ENCODE data around the gene INSC.

The INSC gene

DNA sequence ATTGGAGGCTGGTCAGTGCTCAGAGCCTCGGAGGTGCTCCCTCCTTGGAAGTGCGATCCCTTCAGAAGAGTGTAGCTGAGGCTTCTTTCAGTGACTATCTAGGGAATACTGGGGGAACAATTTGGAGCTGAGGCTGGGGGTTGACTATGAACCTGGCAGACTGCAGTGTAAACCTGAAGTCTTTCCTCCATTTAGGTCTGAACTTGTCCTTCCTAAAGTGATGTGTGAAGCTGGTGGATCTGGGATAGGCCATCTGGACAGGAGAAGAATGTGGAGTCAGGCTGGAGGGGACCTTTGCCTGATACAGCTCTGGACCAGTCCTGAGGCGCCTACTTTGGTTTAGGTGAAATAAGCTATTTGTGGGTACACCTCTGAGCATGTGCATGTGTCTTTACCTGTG, 3.5 kb upstream of the INSC start:
- no peak for DNase-seq

DNA sequence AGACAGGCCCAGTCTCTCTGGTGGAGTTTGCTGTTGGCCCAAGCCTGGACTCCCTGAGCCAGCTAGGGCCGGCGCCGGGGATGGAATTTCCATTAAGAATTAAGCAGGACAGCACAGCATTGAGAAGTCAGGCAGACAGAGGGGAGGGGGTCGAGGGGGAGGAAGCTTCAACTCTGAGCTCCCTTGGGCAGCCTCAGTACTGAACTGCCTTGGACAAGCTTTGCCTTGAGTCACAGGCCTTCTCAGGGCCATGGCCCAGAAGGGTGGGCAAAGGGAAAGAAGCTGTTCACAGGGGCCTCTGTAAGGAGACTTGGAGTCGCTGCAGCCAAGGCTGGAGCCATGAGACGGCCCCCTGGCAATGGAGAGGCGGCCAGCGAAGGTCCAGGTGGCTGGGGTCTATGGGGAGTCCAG, 2.6 kb upstream of the INSC start:
- no peak for DNase-seq

DNA sequence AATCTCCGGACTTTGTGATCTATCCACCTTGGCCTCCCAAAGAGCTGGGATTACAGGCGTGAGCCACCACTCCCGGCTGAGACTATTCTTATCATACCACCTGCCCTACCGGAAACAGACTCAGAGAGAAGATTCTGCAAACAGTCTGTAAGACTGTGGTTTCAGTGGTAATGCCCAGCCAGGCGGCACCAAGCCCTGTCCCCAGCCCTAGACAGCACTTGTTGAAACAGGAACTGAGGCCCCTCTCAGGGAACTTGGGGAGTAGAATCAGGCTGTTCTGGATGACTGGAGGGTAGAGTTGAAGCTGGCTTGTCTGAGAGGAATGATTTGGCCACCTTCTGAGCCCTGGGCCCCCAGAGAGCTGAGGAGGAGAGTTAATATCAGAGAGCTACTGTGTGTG, 1.3 kb upstream of the INSC start:
- DNase-seq = no peak

DNA sequence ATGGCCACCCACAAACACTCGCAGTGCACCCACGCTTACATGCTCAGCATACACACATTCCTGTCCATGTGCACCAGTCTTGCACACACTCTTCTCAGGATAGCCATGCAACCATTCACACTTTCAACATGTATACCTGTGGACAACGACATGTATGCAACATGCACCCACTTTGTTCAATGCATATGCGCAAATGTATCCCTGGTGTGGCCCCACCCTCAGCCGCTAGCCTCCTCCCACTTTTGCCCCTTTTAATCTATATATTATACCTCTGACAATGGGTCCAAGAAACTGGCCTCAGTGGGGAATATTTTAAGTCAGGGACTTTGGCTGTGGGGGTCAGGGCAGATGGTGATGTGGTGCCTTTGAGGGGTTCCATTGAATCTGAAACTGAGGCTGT, 963 bp downstream of the INSC start:
- no peak for DNase-seq

DNA sequence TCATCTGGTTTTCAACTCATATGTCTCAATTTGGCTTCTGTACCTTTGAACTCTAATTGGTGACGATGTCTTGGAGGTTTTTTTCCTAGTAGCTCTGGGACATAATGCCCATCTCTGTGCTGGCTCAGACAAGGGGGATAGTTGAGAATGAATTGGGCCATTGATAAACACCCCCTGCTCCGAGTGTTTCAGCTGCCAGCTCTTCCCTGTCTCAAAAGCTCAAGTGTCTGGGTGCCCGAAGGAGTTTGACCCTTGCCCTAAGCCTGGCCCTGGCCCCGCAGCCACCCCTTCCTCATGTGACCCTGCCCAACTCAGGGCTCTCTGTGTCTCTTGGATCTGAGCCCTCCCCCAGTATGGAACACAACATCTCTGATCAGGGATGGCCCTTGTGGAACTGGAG, 3.0 kb downstream of the INSC start:
- no peak for DNase-seq

DNA sequence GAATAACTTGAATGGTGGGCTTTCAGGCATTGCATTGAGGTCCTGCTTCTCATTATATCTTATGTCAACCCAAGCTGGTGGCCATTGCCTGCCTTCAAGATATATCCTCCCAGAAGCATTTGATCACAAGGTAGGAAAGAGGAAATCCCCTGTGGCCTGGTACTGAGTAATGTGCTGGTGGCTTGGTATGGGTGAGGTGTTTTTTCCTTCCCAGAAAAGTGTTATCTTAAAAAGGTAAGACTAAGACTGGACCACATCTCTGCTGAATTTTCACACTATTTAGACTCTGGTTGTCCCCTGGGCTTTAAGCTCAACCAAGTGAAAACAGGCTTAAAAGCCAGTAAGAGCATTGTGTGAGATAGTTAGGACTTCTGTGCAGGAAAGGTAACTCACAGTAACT, 3.7 kb downstream of the INSC start:
- DNase-seq = no peak

DNA sequence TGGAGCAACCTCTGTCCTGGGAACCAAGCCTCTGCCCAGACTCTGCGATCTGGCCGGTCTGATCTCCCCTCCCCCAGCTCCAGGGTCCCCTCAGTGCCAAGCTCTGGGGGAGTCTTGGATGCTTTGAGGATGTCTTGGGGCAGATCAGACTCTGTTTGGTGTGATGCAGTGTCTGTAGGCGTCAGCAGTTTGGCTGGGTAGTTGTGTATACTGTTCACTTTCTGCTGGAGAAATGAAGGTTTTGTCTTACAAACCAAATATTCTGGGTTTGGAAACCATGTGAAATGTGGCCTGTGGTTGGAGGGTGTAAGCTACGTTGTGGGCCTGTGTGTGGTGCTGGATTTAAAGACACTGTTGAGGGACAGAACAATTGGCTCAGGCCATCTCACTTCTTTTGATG, 4.6 kb downstream of the INSC start:
- no peak for DNase-seq

DNA sequence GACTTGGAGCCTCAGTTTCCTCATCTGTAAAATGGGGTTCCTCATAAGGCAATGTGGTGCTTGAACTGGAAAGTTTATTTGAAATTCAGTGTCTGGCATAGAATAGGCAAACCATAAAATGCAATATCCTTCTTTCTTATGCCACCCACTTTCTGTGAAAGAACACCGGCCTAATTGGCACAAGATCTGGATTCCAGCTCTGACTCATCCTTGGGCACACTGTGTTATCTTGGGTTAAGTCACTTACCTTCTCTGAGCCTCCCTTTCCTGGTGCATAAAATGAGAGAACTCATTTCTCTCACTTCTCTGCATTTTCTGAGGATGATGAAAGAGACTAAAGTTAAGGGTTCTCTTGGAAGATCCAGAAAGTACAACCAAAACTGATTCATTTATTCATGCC, 5.1 kb downstream of the INSC start:
- DNase-seq = no peak

DNA sequence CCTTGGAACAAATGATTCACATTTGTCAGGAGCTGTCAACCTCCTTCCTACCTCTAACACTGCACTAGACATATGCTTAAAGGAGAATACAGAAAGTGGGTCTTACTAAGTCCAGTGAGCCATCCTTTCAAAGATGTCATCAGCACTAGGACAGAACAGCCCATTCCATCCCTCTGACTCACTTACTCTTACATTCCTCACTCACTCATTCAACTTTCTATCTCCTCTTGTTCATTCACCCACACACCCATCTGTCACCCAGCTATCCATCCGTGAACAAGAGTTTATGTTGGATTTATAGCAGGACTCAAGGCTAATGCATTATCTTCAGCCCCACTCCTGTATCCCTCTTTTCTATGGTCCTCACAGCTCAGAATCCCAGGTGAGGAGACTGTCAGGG, 9.1 kb downstream of the INSC start:
- no peak for DNase-seq

DNA sequence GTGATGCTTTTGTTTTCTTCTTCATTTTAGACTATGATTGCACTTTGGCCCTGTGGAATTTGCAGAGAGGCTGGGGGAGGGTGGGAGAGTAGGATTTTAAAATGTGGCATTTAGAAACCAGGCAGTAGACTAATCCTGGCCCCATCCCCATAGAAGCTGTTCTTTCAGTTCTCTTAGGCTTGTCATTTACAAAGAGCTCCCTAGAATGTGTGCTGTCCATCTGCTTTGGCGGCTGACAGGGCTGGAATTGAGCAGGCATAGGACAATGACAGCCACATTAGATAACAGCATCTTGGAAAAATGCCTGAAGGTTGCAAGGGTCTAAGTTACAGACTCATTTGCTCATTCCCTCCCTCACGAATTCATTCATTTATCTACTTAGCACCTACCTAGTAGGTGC, 9.8 kb downstream of the INSC start:
- no peak for DNase-seq

DNA sequence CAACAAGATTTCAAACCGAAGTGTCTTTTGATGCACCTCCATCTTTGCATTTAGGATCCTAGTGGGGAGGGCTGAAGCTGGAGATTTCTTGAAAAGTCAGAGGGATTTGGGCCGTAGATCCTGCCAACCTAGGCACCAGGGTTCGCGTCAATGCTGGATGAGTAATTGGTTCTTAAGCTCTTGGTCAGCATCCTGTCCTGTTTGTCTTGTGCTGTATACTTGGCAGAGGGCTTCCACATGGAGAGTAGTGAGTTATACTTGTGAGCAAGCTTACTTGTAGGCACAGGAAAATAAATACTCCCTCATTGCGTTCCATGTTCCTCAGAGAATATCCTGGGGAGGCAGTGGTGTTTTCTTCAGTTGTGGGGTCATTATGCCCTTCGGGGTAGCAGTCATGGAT, 12.6 kb downstream of the INSC start:
- DNase-seq = no peak

DNA sequence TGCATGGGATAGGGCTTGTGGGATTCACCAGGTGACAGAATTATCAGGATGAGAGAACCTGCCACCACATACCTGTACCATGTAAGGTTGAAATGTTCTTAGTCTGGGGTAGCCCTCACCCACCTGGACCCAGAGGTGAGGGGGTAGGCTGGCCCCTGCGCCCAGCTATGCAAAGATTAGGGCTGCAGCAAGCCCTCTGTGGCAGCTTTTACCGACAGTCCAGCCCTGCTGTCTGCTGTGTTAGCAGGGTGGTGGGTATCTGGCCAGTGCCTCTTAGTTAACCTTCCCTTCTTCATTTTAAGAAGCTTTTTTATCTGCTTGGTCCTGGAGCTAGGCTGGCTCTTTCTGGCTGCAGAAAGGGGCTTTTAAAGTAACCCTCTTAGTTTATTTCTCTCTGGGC, 13.9 kb downstream of the INSC start:
- no peak for DNase-seq

DNA sequence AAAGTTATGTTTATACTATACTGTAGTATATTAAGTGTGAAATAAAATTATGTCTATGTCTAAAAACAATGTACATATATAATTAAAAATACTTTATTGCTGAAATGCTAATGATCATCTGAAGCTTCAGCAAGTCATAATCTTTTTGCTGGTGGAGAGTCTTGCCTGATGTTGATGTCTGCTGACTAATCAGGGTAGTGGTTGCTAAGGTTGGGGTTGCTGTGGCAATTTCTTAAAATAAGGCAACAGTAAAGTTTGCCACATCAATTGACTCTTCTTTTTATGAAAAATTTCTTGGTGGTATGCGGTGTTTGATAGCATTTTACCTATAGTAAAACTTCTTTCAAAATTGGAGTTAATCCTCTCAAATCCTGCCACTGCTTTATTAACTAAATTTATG, 21.4 kb downstream of the INSC start:
- DNase-seq = no peak

DNA sequence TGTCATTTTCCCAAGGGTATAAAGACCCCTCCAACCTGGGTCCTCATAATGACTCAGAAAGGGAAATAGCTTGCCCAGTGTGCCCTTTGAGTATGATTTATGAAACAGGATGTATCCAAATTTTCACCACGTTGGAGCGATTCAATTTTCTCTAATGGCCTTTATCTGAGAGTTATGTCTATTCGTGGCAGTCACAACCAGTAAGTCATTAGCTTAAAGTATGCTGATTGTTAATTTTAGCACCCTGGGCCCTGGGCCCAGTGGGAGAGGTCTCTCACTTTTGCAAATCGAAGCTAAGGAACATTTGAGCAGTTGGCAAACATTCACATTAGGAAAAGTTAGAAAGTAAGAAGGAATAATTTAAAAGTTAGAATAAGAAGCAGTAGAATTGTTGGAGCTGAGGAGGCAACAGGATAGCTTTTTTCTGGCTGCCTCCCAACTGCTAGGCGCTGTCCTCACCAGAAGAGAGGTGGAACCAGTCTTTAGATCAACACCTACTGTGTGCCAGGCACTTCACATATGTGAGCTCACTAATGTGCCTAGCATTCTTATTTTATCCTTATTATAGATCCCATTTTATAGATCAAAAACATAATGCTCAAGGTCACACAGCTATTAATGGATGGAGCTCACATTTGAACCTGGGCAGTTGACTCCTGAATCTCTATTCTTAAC, 24.5 kb downstream of the INSC start:
- DNase-seq = no peak

DNA sequence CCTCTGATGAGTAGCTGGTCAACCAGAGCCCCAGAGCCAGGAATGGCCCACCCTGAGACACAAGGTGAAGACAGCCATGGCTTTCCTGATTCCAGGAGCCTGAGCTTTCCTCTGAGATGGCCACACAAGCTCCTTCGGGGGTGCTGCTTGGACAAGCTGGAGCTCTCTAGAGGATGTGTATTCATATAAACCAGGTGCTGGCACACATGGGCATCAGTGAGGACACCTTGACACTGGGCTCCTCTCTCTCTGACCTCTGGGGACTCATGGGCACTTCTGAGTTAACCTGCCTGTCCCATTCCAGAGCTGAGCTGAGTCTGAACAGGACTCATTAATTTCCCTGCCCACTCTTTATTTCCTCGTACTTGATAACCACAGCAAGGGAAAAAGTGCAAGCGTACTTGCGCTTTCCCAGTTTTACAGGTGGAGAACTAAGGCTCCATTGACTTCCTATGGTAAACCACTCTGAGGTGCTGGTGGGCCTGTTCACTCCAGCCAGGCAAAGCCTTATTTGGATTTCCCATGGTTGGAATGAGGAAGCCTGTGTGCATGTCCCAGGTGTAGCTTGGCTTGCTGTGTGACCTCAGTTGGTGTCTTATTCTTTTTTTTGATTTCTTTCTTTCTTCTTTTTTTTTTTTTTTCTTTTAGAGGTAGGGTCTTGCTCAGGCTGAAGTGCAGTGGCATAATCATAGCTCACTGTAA, 25.4 kb downstream of the INSC start:
- no peak for DNase-seq

DNA sequence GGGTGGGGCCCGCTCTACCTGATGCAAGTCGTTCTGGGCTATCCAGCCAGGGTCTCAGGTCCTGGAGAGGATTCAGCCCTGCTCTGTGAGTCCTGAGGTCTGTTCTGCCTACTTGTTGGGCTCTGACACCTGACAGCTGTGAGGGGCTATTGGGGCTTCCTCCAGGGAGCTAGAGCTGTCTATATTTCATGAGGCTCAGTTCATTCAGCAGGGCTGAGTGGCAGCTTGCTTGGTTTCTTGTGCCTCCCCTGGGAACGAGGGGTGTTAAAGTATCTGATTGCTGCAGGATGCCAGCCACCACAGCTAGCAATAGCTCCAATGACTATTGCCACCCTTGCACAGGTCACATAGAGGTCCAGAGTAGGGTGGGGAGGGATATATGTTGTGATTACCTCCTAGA, 26.7 kb downstream of the INSC start:
- no peak for DNase-seq

DNA sequence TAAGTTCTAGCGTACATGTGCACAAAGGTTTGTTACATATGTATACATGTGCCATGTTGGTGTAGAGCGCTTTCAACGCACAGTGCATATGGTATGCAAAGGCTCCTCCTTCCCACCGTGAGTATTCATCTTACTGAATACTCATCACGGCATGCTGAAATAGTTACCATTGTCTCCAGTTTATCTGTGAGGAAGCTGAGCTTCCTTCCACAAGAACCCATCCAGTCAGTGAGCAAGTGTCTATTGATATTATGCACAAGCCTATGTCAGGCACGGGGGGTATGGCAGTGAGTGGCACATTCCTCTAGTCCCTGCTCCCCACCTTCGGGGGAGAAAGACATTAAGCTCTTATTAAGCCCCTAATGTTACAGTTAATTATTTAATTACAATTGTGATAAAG, 28.1 kb downstream of the INSC start:
- DNase-seq = no peak

DNA sequence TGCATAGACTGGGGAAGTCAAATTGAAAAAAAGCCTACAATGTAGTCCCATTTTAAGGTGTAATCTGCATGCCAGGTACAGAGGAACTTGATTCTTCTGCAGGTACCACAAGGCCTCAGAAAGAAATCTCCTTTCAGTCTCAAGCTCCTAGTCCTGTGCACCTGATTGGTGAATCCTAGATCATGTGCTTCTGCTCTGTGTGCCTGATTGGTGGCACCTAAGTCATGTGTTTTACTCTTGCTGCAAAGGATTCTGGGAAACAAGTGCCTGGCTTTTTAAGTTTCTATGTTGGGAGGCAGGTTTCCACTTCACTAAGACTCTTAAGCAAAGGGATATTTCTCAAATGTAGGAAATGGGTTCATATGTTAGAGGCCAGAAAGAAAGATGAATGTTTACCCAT, 29.1 kb downstream of the INSC start:
- no peak for DNase-seq

DNA sequence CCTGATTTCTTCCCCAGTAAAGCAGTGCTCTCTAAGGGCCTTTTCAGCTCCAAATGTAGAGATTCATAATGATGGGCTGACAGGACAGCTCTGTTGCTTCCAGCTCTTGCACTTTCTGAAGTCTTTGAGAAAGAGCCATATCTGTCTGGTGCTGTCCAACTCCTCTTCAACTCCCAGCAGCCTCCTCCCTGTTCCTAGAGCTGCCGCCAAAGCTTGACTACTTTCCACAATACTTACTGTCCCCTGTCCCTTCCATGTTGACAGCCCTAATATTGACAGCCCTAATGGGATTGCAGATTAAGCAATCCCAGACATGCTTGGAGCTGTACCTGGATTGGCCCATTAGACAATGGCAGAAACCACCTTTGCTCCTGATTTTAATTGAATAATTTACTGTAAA, 29.6 kb downstream of the INSC start:
- DNase-seq = no peak

DNA sequence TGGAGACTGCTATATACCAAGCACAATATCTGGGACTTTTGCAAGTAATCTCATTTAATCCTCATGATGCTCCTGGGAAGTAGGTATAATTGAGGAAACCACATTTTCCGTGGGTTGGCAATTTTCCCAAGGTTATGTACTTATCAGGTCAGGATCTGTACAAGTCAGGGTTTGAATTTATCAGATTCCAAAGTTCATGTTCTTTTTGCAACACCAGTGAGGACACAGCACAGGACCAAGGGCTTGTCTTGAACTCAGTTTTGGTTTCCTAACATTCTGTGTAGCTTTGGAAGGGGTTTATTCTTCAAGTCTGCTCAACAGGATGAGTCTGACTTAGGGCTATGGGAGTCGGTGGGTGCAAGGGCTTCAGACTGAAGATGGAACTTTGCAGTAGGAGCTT, 30.4 kb downstream of the INSC start:
- DNase-seq = no peak

DNA sequence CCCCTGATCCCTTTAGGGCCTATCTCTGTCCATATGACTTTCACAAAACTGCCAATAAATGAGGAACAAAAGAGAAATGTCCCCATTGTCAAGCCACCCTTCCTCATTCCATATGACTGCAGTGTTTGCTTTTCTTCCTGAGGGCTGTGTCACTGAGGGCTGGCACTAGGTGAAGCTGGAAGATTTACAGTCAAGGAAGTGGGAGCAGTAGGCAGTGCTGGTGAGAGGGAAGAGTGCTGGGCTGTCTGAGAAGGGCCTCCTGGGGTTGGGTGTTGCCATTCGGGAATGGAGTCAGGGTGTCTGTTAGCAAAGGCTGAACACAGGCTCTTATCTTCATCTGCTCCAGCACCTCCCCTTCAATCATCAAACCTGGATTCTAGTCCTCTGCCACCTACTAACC, 30.9 kb downstream of the INSC start:
- peak; percentile 19 for DNase-seq

DNA sequence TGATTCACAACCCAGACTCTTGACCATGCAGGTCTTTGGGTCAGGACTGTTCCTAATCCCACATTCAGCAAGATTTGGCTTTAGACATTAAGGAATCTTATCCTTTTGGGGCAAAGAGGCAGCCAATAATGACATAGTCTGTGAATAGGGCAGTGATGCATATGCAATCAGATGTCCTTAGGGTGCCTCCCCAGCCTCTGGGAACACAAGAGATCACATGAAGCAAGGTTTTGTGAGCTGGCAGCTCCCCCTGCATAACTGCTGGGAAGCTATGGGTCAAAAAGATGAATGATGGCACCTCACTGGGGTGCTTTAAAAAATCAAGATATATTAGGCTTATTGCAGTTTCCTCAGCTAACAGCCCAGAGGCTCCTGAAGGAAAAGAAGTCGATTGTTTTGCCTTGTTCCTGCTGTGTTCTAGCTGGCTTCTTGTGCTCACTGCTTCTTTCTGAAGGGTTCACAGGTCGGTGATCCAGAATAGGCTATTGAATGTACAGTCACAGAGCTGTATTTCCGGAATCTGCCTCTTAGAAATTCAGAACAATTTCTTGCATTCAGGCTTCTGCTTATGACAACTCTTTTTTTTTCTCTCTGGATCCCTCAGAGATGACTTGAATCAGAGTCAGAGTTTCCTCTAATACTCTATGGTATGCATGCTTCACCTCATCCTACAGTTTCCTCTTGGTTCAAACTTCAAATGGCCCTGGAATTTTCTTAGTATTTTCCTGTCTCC, 31.7 kb downstream of the INSC start:
- no peak for DNase-seq

DNA sequence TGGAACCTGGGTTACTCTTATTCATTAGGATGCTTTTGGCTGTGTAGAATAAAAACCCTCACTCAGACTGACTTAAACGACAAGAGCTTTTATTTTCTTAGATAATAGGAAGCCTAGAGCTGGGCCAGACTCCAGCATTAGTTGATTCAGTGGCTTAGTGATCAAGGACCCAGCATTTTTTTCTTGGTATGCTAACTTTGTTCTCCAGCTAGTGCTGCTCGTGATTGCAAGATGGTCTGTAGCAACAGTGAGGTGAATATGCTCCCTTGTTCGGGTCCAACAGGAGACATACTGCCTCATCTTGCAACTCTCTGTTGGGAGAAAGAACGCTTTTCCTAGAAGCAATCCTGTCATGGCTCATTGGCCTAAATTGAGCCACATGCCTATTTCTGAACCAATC, 33.4 kb downstream of the INSC start:
- no peak for DNase-seq

DNA sequence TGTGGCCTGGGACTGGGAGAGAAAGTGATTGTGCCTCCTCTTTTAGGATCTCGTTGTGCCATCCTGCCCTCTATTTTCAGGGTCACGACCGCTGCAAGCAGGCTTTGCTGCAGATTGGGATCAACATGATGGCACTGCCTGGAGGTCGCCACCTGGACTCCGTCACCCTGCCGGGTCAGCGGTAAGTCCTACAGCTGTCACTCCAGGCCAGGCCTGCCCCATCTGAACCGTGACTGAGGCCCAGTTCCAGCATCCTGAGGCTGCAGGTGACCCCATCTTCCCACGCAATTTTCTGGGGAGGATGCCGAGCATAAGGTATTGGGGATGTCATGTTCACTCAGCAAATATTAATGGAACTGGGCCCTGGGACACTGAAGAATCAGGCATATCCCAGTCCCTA, 34.3 kb downstream of the INSC start:
- no peak for DNase-seq

DNA sequence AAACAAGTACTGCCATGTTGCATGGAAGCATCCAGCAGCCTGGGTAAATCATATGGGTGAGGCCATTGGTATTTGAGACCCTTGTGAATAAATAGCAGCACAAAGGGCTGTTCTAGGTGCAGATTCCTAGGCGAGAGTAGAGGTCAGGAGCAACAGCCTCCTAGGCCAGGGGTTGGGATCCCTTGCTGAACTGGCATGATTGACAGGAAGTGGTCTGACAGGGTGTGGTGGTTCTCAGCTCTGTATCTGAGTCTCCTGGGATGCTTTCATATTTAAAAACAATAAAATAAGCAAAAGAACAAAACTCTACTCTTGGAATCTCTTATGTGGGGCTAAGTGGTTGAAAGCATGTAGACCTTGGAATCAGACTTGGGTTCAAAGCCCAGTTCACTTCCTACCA, 35.8 kb downstream of the INSC start:
- DNase-seq = no peak
